Measurements from ENCODE around the gene SRP68.

DNA sequence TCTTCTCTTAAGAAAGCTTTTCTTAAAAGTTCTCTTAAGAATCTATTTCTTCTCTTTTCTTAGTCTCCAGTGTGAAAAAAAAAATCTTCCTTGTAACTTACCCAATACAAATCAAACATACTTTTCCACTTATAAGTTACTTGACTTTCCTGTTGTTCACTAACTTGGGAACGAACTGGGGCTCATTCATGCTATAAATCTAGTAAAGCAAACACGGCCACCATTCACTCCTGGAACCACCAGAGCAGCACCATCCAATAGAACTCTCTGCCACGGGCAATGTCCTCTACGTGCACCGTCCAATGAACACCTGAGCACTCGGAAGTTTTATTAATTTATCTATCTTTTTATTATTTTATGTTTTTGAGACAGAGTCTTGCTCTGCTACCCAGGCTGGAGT, 20.8 kb downstream of the SRP68 start:
- TF ChIP-seq, protein P1, sequence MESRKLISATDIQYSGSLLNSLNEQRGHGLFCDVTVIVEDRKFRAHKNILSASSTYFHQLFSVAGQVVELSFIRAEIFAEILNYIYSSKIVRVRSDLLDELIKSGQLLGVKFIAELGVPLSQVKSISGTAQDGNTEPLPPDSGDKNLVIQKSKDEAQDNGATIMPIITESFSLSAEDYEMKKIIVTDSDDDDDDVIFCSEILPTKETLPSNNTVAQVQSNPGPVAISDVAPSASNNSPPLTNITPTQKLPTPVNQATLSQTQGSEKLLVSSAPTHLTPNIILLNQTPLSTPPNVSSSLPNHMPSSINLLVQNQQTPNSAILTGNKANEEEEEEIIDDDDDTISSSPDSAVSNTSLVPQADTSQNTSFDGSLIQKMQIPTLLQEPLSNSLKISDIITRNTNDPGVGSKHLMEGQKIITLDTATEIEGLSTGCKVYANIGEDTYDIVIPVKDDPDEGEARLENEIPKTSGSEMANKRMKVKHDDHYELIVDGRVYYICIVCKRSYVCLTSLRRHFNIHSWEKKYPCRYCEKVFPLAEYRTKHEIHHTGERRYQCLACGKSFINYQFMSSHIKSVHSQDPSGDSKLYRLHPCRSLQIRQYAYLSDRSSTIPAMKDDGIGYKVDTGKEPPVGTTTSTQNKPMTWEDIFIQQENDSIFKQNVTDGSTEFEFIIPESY (IDR thresholded peaks at IDR 0.05; ENCODE audit: borderline replicate concordance, low read depth) = no peak
- TF ChIP-seq, protein P2, sequence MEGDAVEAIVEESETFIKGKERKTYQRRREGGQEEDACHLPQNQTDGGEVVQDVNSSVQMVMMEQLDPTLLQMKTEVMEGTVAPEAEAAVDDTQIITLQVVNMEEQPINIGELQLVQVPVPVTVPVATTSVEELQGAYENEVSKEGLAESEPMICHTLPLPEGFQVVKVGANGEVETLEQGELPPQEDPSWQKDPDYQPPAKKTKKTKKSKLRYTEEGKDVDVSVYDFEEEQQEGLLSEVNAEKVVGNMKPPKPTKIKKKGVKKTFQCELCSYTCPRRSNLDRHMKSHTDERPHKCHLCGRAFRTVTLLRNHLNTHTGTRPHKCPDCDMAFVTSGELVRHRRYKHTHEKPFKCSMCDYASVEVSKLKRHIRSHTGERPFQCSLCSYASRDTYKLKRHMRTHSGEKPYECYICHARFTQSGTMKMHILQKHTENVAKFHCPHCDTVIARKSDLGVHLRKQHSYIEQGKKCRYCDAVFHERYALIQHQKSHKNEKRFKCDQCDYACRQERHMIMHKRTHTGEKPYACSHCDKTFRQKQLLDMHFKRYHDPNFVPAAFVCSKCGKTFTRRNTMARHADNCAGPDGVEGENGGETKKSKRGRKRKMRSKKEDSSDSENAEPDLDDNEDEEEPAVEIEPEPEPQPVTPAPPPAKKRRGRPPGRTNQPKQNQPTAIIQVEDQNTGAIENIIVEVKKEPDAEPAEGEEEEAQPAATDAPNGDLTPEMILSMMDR (IDR thresholded peaks at IDR 0.05) = no peak
